Ramos (cell line): Measurements from ENCODE around the gene CEMIP2.

Experiments used
- in situ Hi-C: fragments of 300-500 bp; cut with MboI; formaldehyde crosslinking; loops from one replicate; pipeline ENCODE4 v1.14.3; 2022; ENCODE audit warnings: low sequenced_read_pairs; ENCODE audit not compliant: unreplicated experiment

CEMIP2 gene

GRCh38 chr9:71755869-71756268 is 12.4 kb downstream of the CEMIP2 start:
- in situ Hi-C loops = loop anchor here (25.0 kb wide), 1 partner anchor 469 kb away; no protein-coding TSS in a partner anchor

GRCh38 chr9:71755230-71755629 is 13.1 kb downstream of the CEMIP2 start:
- in situ Hi-C loops = loop anchor here (25.0 kb wide), 1 partner anchor 468 kb away; no protein-coding TSS in a partner anchor

- in situ Hi-C loops = loop anchor here (25.0 kb wide), 1 partner anchor 467 kb away; no protein-coding TSS in a partner anchor
Measured at GRCh38 chr9:71754151-71754550, 14.2 kb downstream of the CEMIP2 start.

- in situ Hi-C loops = loop anchor here (25.0 kb wide), 1 partner anchor 466 kb away; no protein-coding TSS in a partner anchor
Measured at GRCh38 chr9:71752928-71753327, 15.4 kb downstream of the CEMIP2 start.

- in situ Hi-C loops = loop anchor here (25.0 kb wide), 1 partner anchor 465 kb away; no protein-coding TSS in a partner anchor
Measured at GRCh38 chr9:71752352-71752751, 16.0 kb downstream of the CEMIP2 start.

- in situ Hi-C loops = no loop called here
Measured at GRCh38 chr9:71748280-71748743, 20.0 kb downstream of the CEMIP2 start.

- in situ Hi-C loops = no loop called here
Measured at GRCh38 chr9:71747576-71747975, 20.7 kb downstream of the CEMIP2 start.

GRCh38 chr9:71746758-71747125 is 21.6 kb downstream of the CEMIP2 start:
- in situ Hi-C loops = no loop called here

GRCh38 chr9:71746023-71746757 is 22.1 kb downstream of the CEMIP2 start:
- in situ Hi-C loops = no loop called here

- in situ Hi-C loops = no loop called here
Measured at GRCh38 chr9:71744754-71745521, 23.4 kb downstream of the CEMIP2 start.

GRCh38 chr9:71743882-71744281 is 24.4 kb downstream of the CEMIP2 start:
- in situ Hi-C loops = no loop called here

- in situ Hi-C loops = no loop called here
Measured at GRCh38 chr9:71743217-71743705, 25.1 kb downstream of the CEMIP2 start.

- in situ Hi-C loops = no loop called here
Measured at GRCh38 chr9:71742703-71743102, 25.6 kb downstream of the CEMIP2 start.

- in situ Hi-C loops = no loop called here
Measured at GRCh38 chr9:71741926-71742648, 26.2 kb downstream of the CEMIP2 start.

- in situ Hi-C loops = no loop called here
Measured at GRCh38 chr9:71740199-71740598, 28.1 kb downstream of the CEMIP2 start.

GRCh38 chr9:71737455-71737854 is 30.9 kb downstream of the CEMIP2 start:
- in situ Hi-C loops = no loop called here

- in situ Hi-C loops = no loop called here
Measured at GRCh38 chr9:71736236-71736635, 32.1 kb downstream of the CEMIP2 start.

GRCh38 chr9:71734950-71735349 is 33.4 kb downstream of the CEMIP2 start:
- in situ Hi-C loops = no loop called here

GRCh38 chr9:71733176-71733575 is 35.1 kb downstream of the CEMIP2 start:
- in situ Hi-C loops = no loop called here

GRCh38 chr9:71729816-71730526 is 38.3 kb downstream of the CEMIP2 start:
- in situ Hi-C loops = no loop called here
